Hematopoietic multipotent progenitor cell treated with erythropoietin and hydrocortisone succinate and interleukin-3 and kit ligand, for 4 days (in vitro differentiated cells): ENCODE data around the gene CSNK1E.

ENCODE experiments used
- DNase-seq: peaks from one replicate; pipeline ENCODE4 v3.0.0-alpha.2; 2015

CSNK1E gene

GRCh38 chr22:38305471-38306448 is 11.5 kb downstream of the CSNK1E start:
- DNase-seq = no peak

- DNase-seq = no peak
These were observed 12.7 kb downstream of the CSNK1E start for GRCh38 chr22:38304526-38304925.

- no peak for DNase-seq
These were observed 13.3 kb downstream of the CSNK1E start for GRCh38 chr22:38303974-38304373.

GRCh38 chr22:38302906-38303305 is 14.3 kb downstream of the CSNK1E start:
- no peak for DNase-seq

GRCh38 chr22:38300946-38301345 is 16.3 kb downstream of the CSNK1E start:
- DNase-seq = no peak

- DNase-seq = no peak
These were observed 16.9 kb downstream of the CSNK1E start for GRCh38 chr22:38300197-38300945.

- DNase-seq = no peak
These were observed 17.5 kb downstream of the CSNK1E start for GRCh38 chr22:38299770-38300102.

GRCh38 chr22:38298312-38299005 is 18.8 kb downstream of the CSNK1E start:
- DNase-seq = peak; percentile 45

- DNase-seq = no peak
These were observed 20.9 kb downstream of the CSNK1E start for GRCh38 chr22:38296372-38296771.

- no peak for DNase-seq
These were observed 21.4 kb downstream of the CSNK1E start for GRCh38 chr22:38295863-38296262.

GRCh38 chr22:38295339-38295738 is 21.9 kb downstream of the CSNK1E start:
- no peak for DNase-seq

GRCh38 chr22:38294193-38294592 is 23.0 kb downstream of the CSNK1E start:
- DNase-seq = no peak

GRCh38 chr22:38292694-38293093 is 24.5 kb downstream of the CSNK1E start:
- DNase-seq = no peak

- DNase-seq = no peak
These were observed 25.9 kb downstream of the CSNK1E start for GRCh38 chr22:38291201-38291777.

GRCh38 chr22:38290347-38290746 is 26.9 kb downstream of the CSNK1E start:
- no peak for DNase-seq

GRCh38 chr22:38289583-38290082 is 27.6 kb downstream of the CSNK1E start:
- no peak for DNase-seq

- no peak for DNase-seq
These were observed 30.1 kb downstream of the CSNK1E start for GRCh38 chr22:38286915-38287669.

GRCh38 chr22:38285018-38285417 is 32.2 kb downstream of the CSNK1E start:
- peak; percentile 66 for DNase-seq

GRCh38 chr22:38284042-38284402 is 33.2 kb downstream of the CSNK1E start:
- no peak for DNase-seq

- DNase-seq = no peak
These were observed 34.8 kb downstream of the CSNK1E start for GRCh38 chr22:38282397-38282796.

GRCh38 chr22:38276166-38276565 is 41.1 kb downstream of the CSNK1E start:
- no peak for DNase-seq
